Caco-2 (cell line): ENCODE results near the gene CTNNA2. TPM values are rescaled to one million over a fixed set of nuclear protein-coding genes. Genes with fewer than 3 reads are reported as not detected.

Source experiments
- BruUV-seq: library from RNA; stranded (reverse); fragments of 400-500 nt; replicated peaks from 2 replicates; lab custom pipeline; 2021; lab: Mats Ljungman, UMichigan
- CTCF ChIA-PET: fragments of 300-600 bp; sonication (Branson Sonifier 250); formaldehyde crosslinking; loops from one replicate; lab custom pipeline; 2022; ENCODE audit warnings: antibody characterized with exemption; lab: Charles Lee
- POLR2A ChIA-PET: fragments of 300-600 bp; sonication (Branson Sonifier 250); formaldehyde crosslinking; loops from one replicate; lab custom pipeline; 2022; ENCODE audit warnings: antibody characterized with exemption; lab: Charles Lee
- DNase-seq, 2 experiments: peaks; one replicate each; pipeline versions ENCODE4 v3.0.0 to v3.0.0-alpha.2; 2020 to 2022
- H3K27me3 ChIP-seq: replicated peaks from 2 replicates; pipeline ENCODE4 v1.6.0; 2011; ENCODE audit warnings: low read length; ENCODE audit not compliant: control insufficient read depth, insufficient read depth
- H3K36me3 ChIP-seq: 2 replicates; pipeline ENCODE4 v1.5.1; 2011; ENCODE audit warnings: low read length; ENCODE audit not compliant: control insufficient read depth, insufficient read depth
- H3K4me1 ChIP-seq: fragments of 250-450 bp; sonication (Bioruptor Pico); 2 replicates; pipeline ENCODE4 v1.5.1; 2020; ENCODE audit warnings: mild to moderate bottlenecking
- H3K4me3 ChIP-seq: 2 replicates; pipeline ENCODE4 v1.5.1; 2011; ENCODE audit warnings: low read depth, mild to moderate bottlenecking, control low read depth, low read length
- H3K9me3 ChIP-seq: fragments of 250-450 bp; sonication (Bioruptor Pico); 2 replicates; pipeline ENCODE4 v1.5.1; 2020; ENCODE audit warnings: mild to moderate bottlenecking, moderate library complexity
- H3K27ac Mint-ChIP-seq: one replicate; pipeline ENCODE4 v1.8.0; 2022; ENCODE audit warnings: mixed read lengths; ENCODE audit not compliant: unreplicated experiment
- H3K27me3 Mint-ChIP-seq: one replicate; pipeline ENCODE4 v1.8.0; 2022; ENCODE audit warnings: mixed read lengths; ENCODE audit not compliant: insufficient read depth, unreplicated experiment
- H3K36me3 Mint-ChIP-seq: one replicate; pipeline ENCODE4 v1.8.0; 2022; ENCODE audit warnings: mild to moderate bottlenecking, mixed read lengths; ENCODE audit not compliant: insufficient read depth, unreplicated experiment
- H3K4me1 Mint-ChIP-seq: one replicate; pipeline ENCODE4 v1.8.0; 2022; ENCODE audit warnings: low read depth, mixed read lengths; ENCODE audit not compliant: unreplicated experiment
- H3K4me3 Mint-ChIP-seq: one replicate; pipeline ENCODE4 v1.8.0; 2022; ENCODE audit warnings: mild to moderate bottlenecking, moderate library complexity, mixed read lengths; ENCODE audit not compliant: unreplicated experiment
- H3K9me3 Mint-ChIP-seq: one replicate; pipeline ENCODE4 v1.8.0; 2022; ENCODE audit warnings: mixed read lengths; ENCODE audit not compliant: unreplicated experiment
- intact Hi-C: fragments of 100-400 bp; cut with micrococcal nuclease; formaldehyde crosslinking; loops from one replicate; pipeline ENCODE4 v1.10.0; 2022; ENCODE audit not compliant: unreplicated experiment
- total RNA-seq: library from RNA; stranded (reverse); gene quantifications from 2 replicates; pipeline ENCODE4 v1.2.3, GENCODE V29; 2022
- TF ChIP-seq, protein P1 (sequence below), 2 experiments: fragments of 200-600 bp in 1 of 2; IDR thresholded peaks; 1 replicate in 1 of 2; 2 replicates in 1 of 2; pipeline versions ENCODE4 v1.5.1 to v1.8.0; 2011 to 2022; ENCODE audit warnings: antibody characterized with exemption in 1 of 2, control low read depth in 1 of 2, inconsistent platforms in 1 of 2, low read depth in 1 of 2, low read length in 1 of 2, mild to moderate bottlenecking in 1 of 2, moderate library complexity in 1 of 2; ENCODE audit not compliant: insufficient read depth in 1 of 2, severe bottlenecking in 1 of 2, unreplicated experiment in 1 of 2

Gene CTNNA2
- total RNA-seq, 1 experiment from 2014 or later, result not detected

DNA sequence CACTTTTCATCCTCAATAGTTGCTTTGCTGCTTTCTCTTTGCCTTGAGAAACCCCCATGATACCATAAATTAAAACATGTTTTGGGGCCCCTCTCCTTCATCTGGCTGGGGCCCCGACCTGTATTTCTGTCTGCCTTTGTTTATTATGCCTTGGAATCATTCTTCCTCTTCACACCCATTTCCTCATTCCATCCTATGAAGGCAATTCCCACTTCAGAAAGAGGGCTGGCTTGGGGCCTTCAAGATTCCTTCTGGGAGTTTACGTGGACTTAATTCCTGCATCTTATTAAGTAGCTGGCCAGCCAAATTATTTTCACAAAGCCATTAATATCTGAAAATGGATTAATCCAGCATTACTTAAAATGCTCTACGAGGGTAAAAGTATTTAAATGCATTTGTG is 798.5 kb downstream of the CTNNA2 start:
- no peak overlapping the region for H3K4me3 Mint-ChIP-seq
- H3K27me3 ChIP-seq, result no peaks in the 10 kb centered on the region; the same call in 1 of the 2 replicates
- no peak overlapping the region for H3K27ac Mint-ChIP-seq
- no TSS peak for BruUV-seq
- TF ChIP-seq, protein P1, sequence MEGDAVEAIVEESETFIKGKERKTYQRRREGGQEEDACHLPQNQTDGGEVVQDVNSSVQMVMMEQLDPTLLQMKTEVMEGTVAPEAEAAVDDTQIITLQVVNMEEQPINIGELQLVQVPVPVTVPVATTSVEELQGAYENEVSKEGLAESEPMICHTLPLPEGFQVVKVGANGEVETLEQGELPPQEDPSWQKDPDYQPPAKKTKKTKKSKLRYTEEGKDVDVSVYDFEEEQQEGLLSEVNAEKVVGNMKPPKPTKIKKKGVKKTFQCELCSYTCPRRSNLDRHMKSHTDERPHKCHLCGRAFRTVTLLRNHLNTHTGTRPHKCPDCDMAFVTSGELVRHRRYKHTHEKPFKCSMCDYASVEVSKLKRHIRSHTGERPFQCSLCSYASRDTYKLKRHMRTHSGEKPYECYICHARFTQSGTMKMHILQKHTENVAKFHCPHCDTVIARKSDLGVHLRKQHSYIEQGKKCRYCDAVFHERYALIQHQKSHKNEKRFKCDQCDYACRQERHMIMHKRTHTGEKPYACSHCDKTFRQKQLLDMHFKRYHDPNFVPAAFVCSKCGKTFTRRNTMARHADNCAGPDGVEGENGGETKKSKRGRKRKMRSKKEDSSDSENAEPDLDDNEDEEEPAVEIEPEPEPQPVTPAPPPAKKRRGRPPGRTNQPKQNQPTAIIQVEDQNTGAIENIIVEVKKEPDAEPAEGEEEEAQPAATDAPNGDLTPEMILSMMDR (IDR thresholded peaks at IDR 0.05; ENCODE audit: insufficient read depth in 1 of 2, low read depth in 1 of 2, low read length in 1 of 2, severe bottlenecking in 1 of 2, unreplicated experiment in 1 of 2), result no peak
- H3K4me1 ChIP-seq, result no peaks in the 10 kb centered on the region
- CTCF ChIA-PET, result no interaction called here
- no peaks in the 10 kb centered on the region for H3K36me3 ChIP-seq
- H3K27me3 Mint-ChIP-seq, result peaks cover 5% of the 10 kb centered on the region
- no peaks in the 10 kb centered on the region for H3K36me3 Mint-ChIP-seq
- no peak overlapping the region for H3K4me3 ChIP-seq
- intact Hi-C loops, result no loop called here
- H3K9me3 ChIP-seq, result no peaks in the 10 kb centered on the region
- POLR2A ChIA-PET, result no interaction called here
- no peaks in the 10 kb centered on the region for H3K9me3 Mint-ChIP-seq
- no peaks in the 10 kb centered on the region for H3K4me1 Mint-ChIP-seq
- no peak for DNase-seq

DNA sequence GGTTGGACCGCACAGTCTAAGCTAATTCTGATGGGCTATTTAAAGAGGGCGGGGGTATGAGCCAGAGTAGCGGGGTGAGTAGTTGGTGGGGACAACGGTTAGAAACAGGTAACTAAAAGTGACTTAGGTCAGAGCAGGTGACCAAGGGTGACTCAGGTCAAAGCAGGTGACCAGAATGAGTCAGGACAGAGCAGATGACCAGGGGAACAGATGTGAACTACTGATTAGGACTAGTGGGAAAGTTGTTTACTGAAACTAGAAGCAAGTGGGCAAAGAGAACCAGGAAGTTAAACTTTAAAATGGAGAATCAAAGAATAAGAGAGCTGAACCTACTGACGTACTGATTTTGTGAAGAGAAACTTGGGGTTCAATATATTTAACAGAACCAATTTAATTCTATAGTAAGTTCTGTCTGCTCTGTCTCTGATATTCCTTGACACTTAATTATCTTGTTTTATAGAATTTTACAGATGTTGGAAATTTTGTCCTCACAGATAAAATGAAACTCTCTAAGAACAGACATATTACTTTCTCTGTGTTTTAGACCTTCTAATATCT is 799.5 kb downstream of the CTNNA2 start:
- no peaks in the 10 kb centered on the region for H3K9me3 Mint-ChIP-seq
- no peaks in the 10 kb centered on the region for H3K36me3 ChIP-seq
- H3K4me1 Mint-ChIP-seq, result no peaks in the 10 kb centered on the region
- no peaks in the 10 kb centered on the region for H3K9me3 ChIP-seq
- H3K27me3 Mint-ChIP-seq, result peaks cover 7% of the 10 kb centered on the region
- no peaks in the 10 kb centered on the region for H3K36me3 Mint-ChIP-seq
- H3K27ac Mint-ChIP-seq, result no peak overlapping the region
- H3K4me3 Mint-ChIP-seq, result no peak overlapping the region
- no peaks in the 10 kb centered on the region for H3K4me1 ChIP-seq
- ChIA-PET POLR2A (no interaction called here), CTCF (no interaction called here)
- no TSS peak for BruUV-seq
- TF ChIP-seq, protein P1 (IDR thresholded peaks at IDR 0.05; ENCODE audit: insufficient read depth in 1 of 2, low read depth in 1 of 2, low read length in 1 of 2, severe bottlenecking in 1 of 2, unreplicated experiment in 1 of 2), result no peak
- no peaks in the 10 kb centered on the region for H3K27me3 ChIP-seq
- H3K4me3 ChIP-seq, result no peak overlapping the region
- intact Hi-C loops, result no loop called here
- no peak for DNase-seq

GRCh38 chr2:80322311-80322920 is 809.6 kb downstream of the CTNNA2 start:
- Mint-ChIP-seq H3K27me3 (peaks cover 7% of the 10 kb centered on the region), H3K27ac (no peak overlapping the region), H3K36me3 (no peaks in the 10 kb centered on the region), H3K4me3 (no peak overlapping the region), H3K9me3 (no peaks in the 10 kb centered on the region), H3K4me1 (no peaks in the 10 kb centered on the region)
- no peak for DNase-seq
- no peak overlapping the region for H3K4me3 ChIP-seq
- TF ChIP-seq, protein P1 (IDR thresholded peaks at IDR 0.05; ENCODE audit: insufficient read depth in 1 of 2, low read depth in 1 of 2, low read length in 1 of 2, severe bottlenecking in 1 of 2, unreplicated experiment in 1 of 2), result no peak
- no peaks in the 10 kb centered on the region for H3K4me1 ChIP-seq
- ChIA-PET POLR2A (no interaction called here), CTCF (interaction anchor here (1.0 to 1.9 kb wide), 2 partner anchors 177 kb away, joined by 3 to 4 read pairs; no protein-coding TSS in a partner anchor)
- H3K27me3 ChIP-seq, result no peaks in the 10 kb centered on the region
- H3K9me3 ChIP-seq, result no peaks in the 10 kb centered on the region
- intact Hi-C loops, result no loop called here
- no TSS peak for BruUV-seq
- H3K36me3 ChIP-seq, result no peaks in the 10 kb centered on the region
